Activated CD4-positive, alpha-beta T cell treated with anti-CD3 and anti-CD28 coated beads, Interleukin-2, amount 10 ng/mL, durations not matched to agents 7 days and 5 days (primary cell): ENCODE measurements around the gene AVPI1. TPM values are rescaled to one million over a fixed set of nuclear protein-coding genes. Genes with fewer than 3 reads are reported as not detected.
"Not testable (repeated sequence)": the region's sequence is repeated elsewhere in the genome, so short reads cannot be mapped to it uniquely, and the experiment has no call there.

Experiments used
- CTCF ChIA-PET: fragments of 350-600 bp; sonication (Branson Sonifier 250); formaldehyde crosslinking; loops from one replicate; lab custom pipeline; 2021; ENCODE audit warnings: antibody characterized with exemption; lab: Charles Lee
- POLR2A ChIA-PET: fragments of 350-600 bp; sonication (Branson Sonifier 250); formaldehyde crosslinking; loops from one replicate; lab custom pipeline; 2021; ENCODE audit warnings: antibody characterized with exemption; lab: Charles Lee
- DNase-seq: peaks from one replicate; pipeline ENCODE4 v3.0.0-alpha.2; 2020
- H3K27ac Mint-ChIP-seq: one replicate; pipeline ENCODE4 v1.8.0; 2021; ENCODE audit warnings: mild to moderate bottlenecking, moderate library complexity, mixed read lengths
- H3K27me3 Mint-ChIP-seq: one replicate; pipeline ENCODE4 v1.8.0; 2021; ENCODE audit warnings: mixed read lengths
- H3K36me3 Mint-ChIP-seq: one replicate; pipeline ENCODE4 v1.8.0; 2021; ENCODE audit warnings: low read depth, mixed read lengths
- H3K4me1 Mint-ChIP-seq: one replicate; pipeline ENCODE4 v1.8.0; 2021; ENCODE audit warnings: mixed read lengths
- H3K4me3 Mint-ChIP-seq: one replicate; pipeline ENCODE4 v1.8.0; 2021; ENCODE audit warnings: mild to moderate bottlenecking, moderate library complexity, mixed read lengths
- H3K9me3 Mint-ChIP-seq: one replicate; pipeline ENCODE4 v1.8.0; 2021; ENCODE audit warnings: mixed read lengths
- total RNA-seq, 2 experiments: library from RNA; stranded (reverse); gene quantifications; one replicate each; pipeline ENCODE4 v1.2.3, GENCODE V29; 2021

The AVPI1 gene
- total RNA-seq, 2 experiments from 2014 or later: 0.58 to 0.94 TPM

- H3K4me3 Mint-ChIP-seq, H3K27ac Mint-ChIP-seq, H3K27me3 Mint-ChIP-seq, H3K36me3 Mint-ChIP-seq, H3K9me3 Mint-ChIP-seq, DNase-seq: not testable (repeated sequence)
- peaks cover 27% of the 10 kb centered on the region for H3K4me1 Mint-ChIP-seq
- ChIA-PET CTCF (interaction anchor here (1.1 kb wide), 1 partner anchor 793 kb away, joined by 3 read pairs; no protein-coding TSS in a partner anchor), POLR2A (interaction anchor here (0.7 kb wide), 1 partner anchor 1207 kb away, joined by 6 read pairs; no protein-coding TSS in a partner anchor)
Measured at GRCh38 chr10:97642471-97643159, 44.4 kb downstream of the AVPI1 start.

DNA sequence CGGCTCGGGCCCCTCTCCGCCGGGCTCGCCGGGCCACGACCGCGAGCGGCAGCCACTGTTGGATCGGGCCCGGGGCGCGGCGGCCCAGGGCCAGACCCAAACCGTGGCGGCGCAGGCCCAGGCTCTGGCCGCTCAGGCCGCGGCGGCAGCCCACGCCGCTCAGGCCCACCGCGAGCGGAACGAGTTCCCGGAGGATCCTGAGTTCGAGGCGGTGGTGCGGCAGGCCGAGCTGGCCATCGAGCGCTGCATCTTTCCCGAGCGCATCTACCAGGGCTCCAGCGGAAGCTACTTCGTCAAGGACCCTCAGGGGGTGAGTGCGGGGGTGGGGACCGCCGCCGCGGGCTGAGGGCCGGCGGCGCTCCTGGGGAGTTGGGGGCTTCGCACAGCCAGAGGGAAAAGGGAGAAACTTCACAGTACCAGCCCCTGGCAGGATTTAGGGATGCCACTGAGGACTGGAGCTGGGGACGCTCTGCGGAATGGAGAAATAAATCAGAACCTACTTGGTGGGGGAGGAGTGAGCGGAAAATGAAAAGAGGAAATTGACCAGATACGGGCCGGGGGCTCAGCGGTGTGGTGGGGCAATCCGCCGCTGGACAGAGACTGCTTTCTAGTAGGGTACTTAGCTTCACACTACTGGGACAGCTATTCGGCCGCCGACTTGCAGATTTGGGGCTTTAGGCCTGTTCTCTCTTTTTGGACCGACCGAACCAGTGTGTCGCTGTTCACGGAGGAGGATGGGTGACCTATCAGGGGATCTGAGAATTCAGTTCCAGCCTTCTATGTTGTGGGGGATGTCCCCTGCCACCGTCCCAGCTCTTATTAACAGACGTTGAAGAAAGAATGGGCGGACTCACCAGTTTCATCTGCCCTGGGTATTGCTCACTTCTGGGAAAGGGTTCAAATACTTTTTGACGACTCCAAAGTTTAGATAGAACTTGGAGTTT is 45.9 kb downstream of the AVPI1 start:
- peak; percentile 10 for DNase-seq
- ChIA-PET POLR2A (interaction anchor here (0.5 to 0.7 kb wide), 3 partner anchors 9 to 250 kb away, joined by 3 to 4 read pairs (median 3); no protein-coding TSS in a partner anchor), CTCF (interaction anchor here (0.6 to 1.9 kb wide), 5 partner anchors 26 to 1572 kb away, joined by 3 to 4 read pairs (median 3); no protein-coding TSS in a partner anchor)
- Mint-ChIP-seq H3K27me3 (no peaks in the 10 kb centered on the region), H3K36me3 (peaks cover 10% of the 10 kb centered on the region), H3K27ac (peak overlapping the region; percentile 95), H3K9me3 (no peaks in the 10 kb centered on the region), H3K4me3 (peak overlapping the region; percentile 94), H3K4me1 (peaks cover 27% of the 10 kb centered on the region)

- ChIA-PET CTCF (interaction anchor here (0.6 to 1.9 kb wide), 4 partner anchors 25 to 1571 kb away, joined by 3 to 4 read pairs (median 4); no protein-coding TSS in a partner anchor), POLR2A (interaction anchor here (0.5 to 0.7 kb wide), 3 partner anchors 9 to 249 kb away, joined by 3 to 4 read pairs (median 3); no protein-coding TSS in a partner anchor)
- peaks cover 24% of the 10 kb centered on the region for H3K4me1 Mint-ChIP-seq
- peaks cover 10% of the 10 kb centered on the region for H3K36me3 Mint-ChIP-seq
- peak within 1 kb of the TSS; percentile 95 for H3K27ac Mint-ChIP-seq
- no peaks in the 10 kb centered on the region for H3K9me3 Mint-ChIP-seq
- H3K27me3 Mint-ChIP-seq: no peaks in the 10 kb centered on the region
- H3K4me3 Mint-ChIP-seq: peak within 1 kb of the TSS; percentile 94
- peak; percentile 100 for DNase-seq
Measured at GRCh38 chr10:97640174-97640867, 46.7 kb downstream of the AVPI1 start, which contains the start of gene PI4K2A. Gene PI4K2A (plus strand): TSS chr10:97640671. CDS start chr10:97640743, 72 bp downstream.

- H3K9me3 Mint-ChIP-seq, H3K27ac Mint-ChIP-seq, H3K36me3 Mint-ChIP-seq, DNase-seq, H3K4me3 Mint-ChIP-seq, H3K27me3 Mint-ChIP-seq, POLR2A ChIA-PET: not testable (repeated sequence)
- CTCF ChIA-PET: interaction anchor here (1.1 kb wide), 1 partner anchor 179 kb away, joined by 3 read pairs; no protein-coding TSS in a partner anchor
- H3K4me1 Mint-ChIP-seq: peaks cover 24% of the 10 kb centered on the region
Measured at GRCh38 chr10:97639090-97639489, 48.0 kb downstream of the AVPI1 start.

DNA sequence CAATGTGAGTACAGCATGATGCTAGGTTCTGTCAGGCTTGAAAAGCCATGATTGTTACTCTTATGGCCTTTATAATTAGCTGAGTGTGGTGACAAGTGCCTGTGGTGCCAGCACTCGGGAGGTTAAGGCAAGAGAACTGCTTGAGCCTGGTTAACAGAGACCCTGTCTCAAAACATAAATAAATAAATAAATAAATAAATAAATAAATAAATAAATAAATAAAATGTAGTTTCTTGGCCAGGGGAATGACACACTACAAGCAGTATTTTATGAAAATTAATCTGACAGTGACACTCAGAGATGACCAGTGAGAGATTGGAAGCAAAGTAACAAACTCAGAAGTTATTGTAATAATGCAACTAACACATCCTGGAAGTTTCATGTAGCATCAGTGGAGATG is 51.5 kb downstream of the AVPI1 start:
- Mint-ChIP-seq H3K27ac (no peak overlapping the region), H3K4me1 (peaks cover 22% of the 10 kb centered on the region), H3K4me3 (no peak overlapping the region), H3K36me3 (peaks cover 2% of the 10 kb centered on the region), H3K27me3 (no peaks in the 10 kb centered on the region), H3K9me3 (no peaks in the 10 kb centered on the region)
- no peak for DNase-seq
- CTCF ChIA-PET: no interaction called here
- POLR2A ChIA-PET: no interaction called here

DNA sequence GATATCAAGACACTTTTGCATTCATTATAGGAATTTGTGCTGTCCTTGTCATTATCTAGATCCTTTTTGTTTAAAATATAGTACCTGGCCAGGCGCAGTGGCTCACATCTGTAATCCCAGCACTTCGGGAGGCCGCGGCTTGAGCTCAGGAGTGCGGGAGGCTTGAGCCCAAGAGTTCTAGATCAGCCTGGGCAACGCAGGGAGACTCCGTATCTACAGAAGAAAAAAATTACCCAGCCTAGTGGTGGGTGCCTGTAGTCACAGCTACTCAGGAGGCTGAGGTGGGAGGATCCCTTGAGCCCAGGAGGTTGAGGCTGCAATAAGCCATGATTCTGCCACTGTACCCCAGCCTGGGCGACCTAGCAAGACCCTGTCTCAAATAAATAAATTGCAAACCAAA is 53.1 kb downstream of the AVPI1 start:
- ChIA-PET CTCF (no interaction called here), POLR2A (no interaction called here)
- Mint-ChIP-seq H3K27me3 (no peaks in the 10 kb centered on the region), H3K4me3 (peak overlapping the region; percentile 93), H3K36me3 (peaks cover 2% of the 10 kb centered on the region), H3K9me3 (no peaks in the 10 kb centered on the region), H3K4me1 (peaks cover 18% of the 10 kb centered on the region), H3K27ac (peak overlapping the region; percentile 87)
- DNase-seq: no peak

DNA sequence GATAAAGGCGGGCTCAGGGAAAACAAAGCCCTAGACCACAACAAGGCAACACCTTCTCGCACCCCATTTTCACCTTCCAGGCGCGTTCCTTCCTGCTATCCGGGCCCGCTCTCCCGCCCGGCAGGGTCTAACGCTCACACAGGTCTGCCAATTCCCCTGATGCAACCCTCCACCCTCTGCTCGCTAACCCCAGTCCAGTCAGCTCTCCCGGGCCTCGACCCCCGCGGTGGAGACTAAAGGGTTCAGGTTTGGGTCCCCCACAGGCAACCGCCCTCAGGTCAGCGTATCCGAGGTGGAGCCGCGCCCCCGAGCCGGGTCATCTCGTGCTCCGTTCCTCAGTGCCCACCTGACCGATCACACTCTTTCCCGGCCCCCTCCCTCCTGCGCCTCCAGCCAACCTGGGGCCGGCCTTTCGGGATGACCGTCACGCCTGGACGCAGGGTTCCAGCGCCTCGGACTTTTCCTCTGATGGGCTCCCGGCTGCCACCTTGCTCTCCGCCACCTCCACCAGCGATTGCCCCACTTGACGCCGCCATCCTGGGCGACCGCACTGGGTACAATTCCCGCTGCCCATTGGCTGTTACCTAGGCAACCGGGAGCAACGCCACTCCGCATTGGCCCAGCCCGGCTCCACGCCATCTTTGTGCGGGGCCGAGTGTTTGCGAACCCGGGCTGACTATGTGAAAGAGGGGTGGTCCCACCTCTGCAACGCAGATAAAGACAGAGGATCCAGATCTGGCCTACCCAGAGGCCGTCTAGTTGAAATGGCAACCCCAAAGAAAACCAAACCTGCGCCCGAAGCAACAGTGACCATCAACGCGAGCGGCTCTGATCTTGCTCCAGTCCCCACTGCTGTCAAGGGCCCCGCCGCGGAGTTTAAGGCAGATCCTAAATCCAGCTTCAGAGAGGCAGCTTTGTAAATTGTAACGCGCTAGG is 53.8 kb downstream of the AVPI1 start, which contains the start of gene MORN4:
Gene MORN4 (minus strand): TSS at position 552 of the 936 bp plus-strand sequence. CDS start 13,847 bp downstream, outside the sequence.
- Mint-ChIP-seq H3K27ac (peak within 1 kb of the TSS; percentile 87), H3K27me3 (no peaks in the 10 kb centered on the region), H3K36me3 (peaks cover 2% of the 10 kb centered on the region), H3K9me3 (no peaks in the 10 kb centered on the region), H3K4me3 (peak within 1 kb of the TSS; percentile 93), H3K4me1 (peaks cover 18% of the 10 kb centered on the region)
- ChIA-PET CTCF (no interaction called here), POLR2A (no interaction called here)
- DNase-seq: peak; percentile 94

- H3K36me3 Mint-ChIP-seq: peaks cover 2% of the 10 kb centered on the region
- no peak overlapping the region for H3K4me3 Mint-ChIP-seq
- H3K27me3 Mint-ChIP-seq: no peaks in the 10 kb centered on the region
- no peak overlapping the region for H3K27ac Mint-ChIP-seq
- DNase-seq: no peak
- ChIA-PET POLR2A (no interaction called here), CTCF (no interaction called here)
- H3K4me1 Mint-ChIP-seq: peaks cover 18% of the 10 kb centered on the region
- no peaks in the 10 kb centered on the region for H3K9me3 Mint-ChIP-seq
Measured at GRCh38 chr10:97631098-97631497, 55.9 kb downstream of the AVPI1 start.

DNA sequence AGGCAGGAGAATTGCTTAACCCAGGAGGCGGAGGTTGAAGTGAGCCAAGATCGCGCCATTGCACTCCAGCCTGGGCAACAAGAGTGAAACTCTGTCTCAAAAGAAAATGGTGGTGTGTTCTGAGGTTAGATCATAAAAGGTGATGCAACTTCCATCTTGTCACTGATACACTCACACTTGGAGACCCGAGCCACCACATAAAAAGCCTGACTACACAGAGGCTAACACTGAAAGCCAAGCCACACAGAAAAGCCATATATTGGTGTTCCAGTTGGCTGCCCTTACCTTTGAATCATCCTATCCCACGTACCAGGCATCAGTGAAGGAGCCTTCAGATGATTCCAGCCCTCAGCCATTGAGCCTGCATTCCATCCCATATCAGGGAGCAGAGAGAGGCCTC is 57.8 kb downstream of the AVPI1 start:
- Mint-ChIP-seq H3K4me3 (no peak overlapping the region), H3K4me1 (peaks cover 18% of the 10 kb centered on the region), H3K27me3 (no peaks in the 10 kb centered on the region), H3K36me3 (peaks cover 2% of the 10 kb centered on the region), H3K27ac (no peak overlapping the region), H3K9me3 (no peaks in the 10 kb centered on the region)
- POLR2A ChIA-PET: no interaction called here
- CTCF ChIA-PET: no interaction called here
- DNase-seq: no peak

DNA sequence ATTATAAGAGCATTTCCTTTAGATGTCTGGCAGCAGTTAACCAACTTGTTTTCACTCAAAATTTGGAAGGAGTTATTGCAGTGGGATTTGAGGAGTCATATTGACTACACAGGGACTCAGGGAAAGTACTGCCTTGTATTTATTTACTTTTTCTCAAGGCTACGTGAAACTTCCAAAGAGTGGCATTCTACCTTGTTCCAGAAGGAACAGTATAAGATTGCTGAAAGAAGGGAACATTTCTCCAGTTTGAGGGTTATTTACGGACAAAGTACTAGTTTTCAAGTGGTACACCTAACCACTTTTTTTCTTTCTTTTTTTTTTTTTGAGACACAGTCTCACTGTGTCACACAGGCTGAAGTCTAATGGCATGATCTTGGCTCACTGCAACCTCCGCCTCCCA is 58.8 kb downstream of the AVPI1 start:
- ChIA-PET POLR2A (no interaction called here), CTCF (no interaction called here)
- peaks cover 11% of the 10 kb centered on the region for H3K4me1 Mint-ChIP-seq
- no peak overlapping the region for H3K4me3 Mint-ChIP-seq
- no peak overlapping the region for H3K27ac Mint-ChIP-seq
- no peak for DNase-seq
- no peaks in the 10 kb centered on the region for H3K9me3 Mint-ChIP-seq
- no peaks in the 10 kb centered on the region for H3K27me3 Mint-ChIP-seq
- peaks cover under 1% of the 10 kb centered on the region for H3K36me3 Mint-ChIP-seq

GRCh38 chr10:97627731-97628130 is 59.3 kb downstream of the AVPI1 start:
- H3K4me3 Mint-ChIP-seq: no peak overlapping the region
- no peaks in the 10 kb centered on the region for H3K36me3 Mint-ChIP-seq
- POLR2A ChIA-PET: no interaction called here
- DNase-seq: no peak
- H3K27ac Mint-ChIP-seq: no peak overlapping the region
- CTCF ChIA-PET: no interaction called here
- H3K27me3 Mint-ChIP-seq: no peaks in the 10 kb centered on the region
- peaks cover 7% of the 10 kb centered on the region for H3K4me1 Mint-ChIP-seq
- H3K9me3 Mint-ChIP-seq: no peaks in the 10 kb centered on the region
